ENCODE results near the gene DHRS1.

The DHRS1 gene

GRCh38 chr14:24339284-24340151 is 39.9 kb upstream of the DHRS1 start, which contains the start of gene RIPK3:
Gene RIPK3 (minus strand): TSS chr14:24339991. CDS start chr14:24339826, 165 bp downstream.
- TF ChIP-seq CTCF (IDR thresholded peaks at IDR 0.05): no peak

DNA sequence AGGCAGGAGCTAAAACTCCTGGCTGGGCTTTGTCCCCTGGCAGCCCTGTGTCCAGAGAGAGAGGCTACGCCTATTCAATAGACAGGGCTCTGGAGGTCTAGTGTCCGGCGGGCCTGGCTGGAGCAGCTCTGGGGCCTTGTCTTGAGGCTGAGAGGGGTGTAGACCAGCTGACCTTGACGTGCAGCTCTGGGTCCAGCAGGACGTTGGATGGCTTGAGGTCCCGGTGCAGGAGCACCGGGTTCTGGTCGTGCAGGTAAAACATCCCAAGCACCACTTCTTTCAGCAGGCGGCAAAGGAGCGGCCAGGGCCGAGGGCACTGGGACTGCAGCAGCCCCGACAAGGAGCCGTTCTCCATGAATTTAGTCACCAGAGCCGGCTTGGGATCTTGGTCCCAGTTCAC is 39.3 kb upstream of the DHRS1 start:
- TF ChIP-seq CTCF (IDR thresholded peaks at IDR 0.05): no peak

DNA sequence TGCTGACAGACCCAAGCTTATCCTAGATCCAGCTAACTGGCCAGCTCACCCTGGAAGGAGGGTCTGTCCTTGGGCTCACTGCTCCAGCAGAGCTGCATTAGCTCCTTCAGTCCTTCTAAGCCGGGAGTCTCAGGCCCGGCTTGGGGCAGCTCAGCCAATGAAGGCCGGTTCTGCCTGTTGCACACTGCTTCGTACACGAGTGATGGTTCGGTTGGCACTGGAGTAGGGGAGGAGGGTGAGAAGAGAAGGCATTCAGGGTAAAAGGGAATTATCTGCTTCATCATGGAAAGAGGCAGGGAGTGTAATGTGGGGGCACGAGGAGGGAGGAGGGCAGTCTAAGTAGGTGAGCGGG is 38.2 kb upstream of the DHRS1 start:
- no peak for TF ChIP-seq CTCF (IDR thresholded peaks at IDR 0.05)

- no peak for TF ChIP-seq CTCF (IDR thresholded peaks at IDR 0.05)
These were observed 37.7 kb upstream of the DHRS1 start for GRCh38 chr14:24337144-24337823.

DNA sequence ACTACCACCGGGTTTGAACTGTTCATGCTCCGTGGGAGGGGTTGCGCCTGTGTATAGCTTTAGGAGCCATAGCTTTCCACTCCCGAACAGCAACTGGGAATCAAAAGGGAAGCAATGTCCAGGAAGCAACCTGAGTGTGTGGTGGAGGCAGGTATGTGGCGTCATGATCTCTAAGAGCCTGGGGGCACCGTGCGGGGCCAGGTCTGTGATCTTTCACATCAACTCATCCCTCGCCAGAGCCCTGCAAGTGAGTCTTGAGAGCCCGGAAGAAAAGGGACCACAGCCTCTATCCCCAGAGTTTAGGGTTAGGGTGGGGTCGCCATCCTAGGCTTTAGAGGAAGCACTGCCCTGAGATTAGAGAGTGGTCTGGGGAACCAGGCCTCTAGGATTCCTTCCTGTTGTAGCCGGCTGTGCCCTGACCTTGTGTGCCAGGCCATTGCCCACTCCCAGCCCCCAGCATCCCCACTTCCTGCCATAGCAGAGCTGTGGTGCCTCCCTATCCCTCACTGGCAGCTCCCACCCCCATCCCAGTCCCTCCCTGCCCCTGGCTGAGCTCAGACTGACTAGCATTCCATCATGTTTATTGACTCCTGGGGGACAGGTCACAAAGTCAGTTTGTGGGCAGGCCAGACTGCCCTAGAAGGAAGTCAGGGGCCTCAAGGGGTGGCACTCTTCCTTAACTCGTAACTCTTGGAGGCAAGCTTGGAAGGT is 36.0 kb upstream of the DHRS1 start:
- TF ChIP-seq CTCF (IDR thresholded peaks at IDR 0.05): no peak

DNA sequence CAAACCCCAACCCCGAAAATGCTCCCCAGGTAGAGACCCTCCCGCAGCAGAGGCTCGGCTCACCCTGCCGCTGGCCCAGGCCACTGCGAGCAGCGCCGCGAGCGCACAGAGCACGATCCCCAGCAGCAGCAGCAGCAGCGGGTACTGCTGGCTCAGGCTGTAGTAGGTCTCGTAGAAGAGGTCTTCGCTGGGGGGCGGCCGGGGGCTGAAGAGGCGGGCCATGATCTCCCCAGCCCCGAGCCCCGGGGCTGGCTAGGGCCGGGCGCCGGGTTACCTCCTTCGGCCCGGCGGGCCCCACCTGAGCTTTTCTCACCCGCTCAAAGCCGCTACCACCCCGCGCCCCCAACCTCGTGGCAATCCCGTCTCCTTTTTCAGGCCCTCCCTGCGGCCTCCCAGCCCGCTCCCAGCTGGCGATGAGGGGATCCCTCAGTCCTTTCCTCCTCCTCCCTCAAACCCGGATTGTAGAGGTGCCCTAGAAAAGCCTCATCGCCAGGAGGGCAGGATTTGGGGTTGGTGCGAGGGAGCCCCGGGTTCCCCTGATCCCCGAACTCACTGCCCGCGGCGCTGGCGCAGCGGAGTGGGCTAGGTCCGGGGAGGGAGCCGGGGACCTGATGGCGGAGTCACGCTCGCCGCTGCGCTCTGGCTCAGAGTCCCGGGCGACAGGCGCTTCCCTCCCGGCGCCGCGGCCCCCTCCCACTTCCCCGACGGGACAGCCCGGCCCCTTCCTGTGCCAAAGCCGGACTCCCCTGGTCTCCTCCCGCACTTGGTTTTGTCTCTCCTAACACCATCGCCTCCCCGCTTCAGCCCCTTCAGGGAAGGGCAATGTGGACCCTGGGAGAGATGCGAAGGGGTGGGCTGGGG is 35.1 kb upstream of the DHRS1 start, which contains the start of gene ADCY4:
ADCY4 (minus strand) TSS at position 641 of the 861 bp plus-strand sequence; CDS start at position 222, 419 bp downstream.
- no peak for TF ChIP-seq CTCF (IDR thresholded peaks at IDR 0.05)

Data from LNCAP (cell line).